ENCODE data around the gene DLGAP5.
A peak's percentile ranks its signal among the peaks of the same experiment; 100 is the strongest.

DLGAP5 gene

DNA sequence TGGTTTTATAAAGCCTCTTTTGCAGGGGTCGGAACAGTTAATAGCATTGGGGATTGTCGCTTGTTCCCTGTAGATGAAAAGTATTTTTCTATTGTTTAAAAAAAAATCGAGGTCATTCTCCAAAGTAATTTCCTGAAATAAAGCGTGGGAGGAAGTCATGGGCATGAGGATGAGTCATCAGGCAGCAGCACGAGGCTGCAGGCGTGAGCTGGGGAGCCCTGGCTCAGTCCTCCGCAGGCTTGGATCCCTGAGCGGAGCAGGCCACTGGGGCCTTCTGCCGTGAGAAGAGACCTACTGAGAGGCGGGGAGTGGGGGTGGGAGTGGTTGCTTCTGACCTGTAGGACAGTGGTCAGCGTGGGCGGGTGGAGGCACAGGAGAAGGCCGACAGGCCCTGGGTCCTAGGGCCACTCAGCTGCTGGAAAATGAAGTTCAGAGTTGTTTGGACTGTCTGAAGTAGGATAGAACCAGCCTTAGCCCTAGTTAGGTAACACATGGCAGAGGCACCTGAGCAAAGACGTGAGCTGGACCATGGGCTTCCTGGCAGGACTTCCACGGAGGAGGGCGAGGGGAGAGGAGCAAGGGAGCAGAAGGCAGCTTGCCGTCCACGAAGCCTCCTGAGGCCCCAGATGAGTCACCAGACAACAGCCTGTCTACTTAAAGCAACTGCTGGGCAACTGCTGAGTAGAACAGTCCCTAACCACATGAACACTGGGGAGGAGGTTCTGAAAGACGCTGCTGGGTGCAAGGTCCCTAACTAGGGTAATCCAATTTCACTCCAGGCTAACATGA, 83.4 kb downstream of the DLGAP5 start:
- DNase-seq, result no peak

DNA sequence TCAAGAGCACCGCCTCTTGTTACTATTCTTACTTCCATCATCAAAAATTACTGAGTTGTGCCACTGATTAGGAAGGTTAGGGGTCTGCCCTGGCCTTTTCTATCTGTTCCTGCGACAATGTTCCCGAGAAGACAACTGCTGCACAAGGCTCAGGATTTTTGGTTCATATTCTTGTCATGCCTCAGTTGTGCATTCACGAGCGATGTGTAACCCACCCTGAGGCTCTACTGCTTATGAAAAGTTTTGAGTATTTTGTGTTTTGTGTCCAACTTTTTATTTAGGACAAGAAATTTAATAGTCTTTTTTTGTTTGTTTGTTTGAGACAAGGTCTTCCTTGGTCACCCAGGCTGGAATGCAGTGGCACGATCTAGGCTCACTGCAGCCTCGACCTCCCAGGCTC, 85.4 kb downstream of the DLGAP5 start:
- DNase-seq, result no peak

- DNase-seq, result no peak
Measured at GRCh38 chr14:55103971-55104954, 87.1 kb downstream of the DLGAP5 start.

GRCh38 chr14:55103005-55103640, 88.3 kb downstream of the DLGAP5 start:
- no peak for DNase-seq

- DNase-seq, result peak; percentile 88
Measured at GRCh38 chr14:55102141-55102621, 89.2 kb downstream of the DLGAP5 start.

DNA sequence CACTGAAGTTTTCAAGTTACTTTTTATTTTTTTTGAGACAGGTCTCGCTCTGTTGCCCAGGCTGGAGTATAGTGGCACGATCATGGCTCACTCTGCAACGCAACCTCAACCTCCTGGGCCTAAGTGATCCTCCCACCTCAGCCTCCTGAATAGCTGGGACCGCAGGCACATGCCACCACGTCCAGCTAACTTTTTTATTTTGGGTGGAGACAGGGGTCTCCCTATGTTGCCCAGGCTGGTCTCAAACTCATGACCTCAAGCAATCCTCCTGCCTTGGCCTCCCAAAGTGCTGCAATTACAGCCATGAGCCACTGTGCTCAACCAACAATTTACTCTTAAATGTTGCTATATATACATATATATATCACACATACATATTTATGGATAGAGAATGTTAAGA, 89.7 kb downstream of the DLGAP5 start:
- DNase-seq, result no peak

GRCh38 chr14:55099756-55100155, 91.6 kb downstream of the DLGAP5 start:
- DNase-seq, result no peak

DNA sequence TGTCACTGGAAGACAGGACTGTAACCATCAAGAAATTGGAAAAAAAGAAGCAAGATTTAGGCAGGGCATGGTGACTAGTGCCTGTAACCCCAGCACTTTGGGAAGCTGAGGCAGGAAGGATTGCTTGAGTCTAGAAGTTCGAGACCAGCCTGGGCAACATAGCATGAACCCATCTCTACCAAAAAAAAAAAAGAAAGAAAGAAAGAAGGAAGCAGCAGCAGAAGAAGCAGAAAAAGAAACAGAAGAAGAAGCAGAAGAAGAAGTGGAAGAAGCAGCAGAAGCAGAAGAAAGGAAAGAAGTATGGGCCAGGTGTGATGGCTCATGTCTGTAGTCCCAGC, 92.9 kb downstream of the DLGAP5 start:
- DNase-seq, result no peak
